ENCODE results near the gene ABHD8.

ABHD8 gene

GRCh38 chr19:17309198-17309964 lies 6.2 kb upstream of the ABHD8 start, which contains the start of gene DDA1:
DDA1 (plus strand) TSS chr19:17309563; CDS start chr19:17309655, 92 bp downstream.
- no peak for TF ChIP-seq CTCF (IDR thresholded peaks at IDR 0.05; ENCODE audit: low read length, missing control alignments)

DNA sequence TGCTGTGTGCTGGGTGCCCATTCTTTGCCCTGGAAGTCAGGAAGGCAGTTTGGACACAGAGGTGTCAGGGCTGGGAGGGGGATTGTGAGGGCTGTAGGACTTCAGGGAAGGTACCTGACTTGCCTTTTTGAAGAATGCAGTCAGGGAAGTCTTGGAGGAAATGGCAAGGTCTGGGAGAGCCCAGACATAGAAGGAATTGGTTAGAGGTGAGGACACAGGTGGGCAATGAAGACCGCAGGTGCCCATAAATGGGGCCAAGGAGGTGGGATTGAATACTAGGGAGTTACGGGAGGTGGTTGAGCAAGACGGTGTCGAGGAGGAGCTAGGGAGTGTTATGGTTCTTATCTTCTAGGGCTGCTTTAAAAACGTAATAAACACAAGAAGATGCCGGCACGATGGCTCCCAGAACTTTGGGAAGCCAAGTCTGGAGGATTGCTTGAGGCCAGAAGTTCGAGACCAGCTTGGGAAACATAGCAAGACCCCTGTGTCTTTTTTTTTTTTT lies 4.7 kb upstream of the ABHD8 start:
- no peak for DNase-seq (ENCODE audit: low read depth)
- no peak for TF ChIP-seq CTCF (IDR thresholded peaks at IDR 0.05; ENCODE audit: low read length, missing control alignments)
- no peak overlapping the region for H3K4me3 ChIP-seq (replicated peaks; ENCODE audit: low read depth, low read length)

More at GRCh38 chr19:17309198-17309964, 6.2 kb upstream of the ABHD8 start, which contains the start of gene DDA1:
- DNase-seq (ENCODE audit: low read depth), result peak; percentile 100
- peak within 1 kb of the TSS; percentile 97 for H3K4me3 ChIP-seq (replicated peaks; ENCODE audit: low read depth, low read length)

- peak overlapping the region; percentile 82 for H3K4me3 ChIP-seq (replicated peaks; ENCODE audit: low read depth, low read length)
- TF ChIP-seq CTCF (IDR thresholded peaks at IDR 0.05; ENCODE audit: low read length, missing control alignments), result no peak
- DNase-seq (ENCODE audit: low read depth), result no peak
Measured at GRCh38 chr19:17306285-17306714, 3.1 kb upstream of the ABHD8 start.

DNA sequence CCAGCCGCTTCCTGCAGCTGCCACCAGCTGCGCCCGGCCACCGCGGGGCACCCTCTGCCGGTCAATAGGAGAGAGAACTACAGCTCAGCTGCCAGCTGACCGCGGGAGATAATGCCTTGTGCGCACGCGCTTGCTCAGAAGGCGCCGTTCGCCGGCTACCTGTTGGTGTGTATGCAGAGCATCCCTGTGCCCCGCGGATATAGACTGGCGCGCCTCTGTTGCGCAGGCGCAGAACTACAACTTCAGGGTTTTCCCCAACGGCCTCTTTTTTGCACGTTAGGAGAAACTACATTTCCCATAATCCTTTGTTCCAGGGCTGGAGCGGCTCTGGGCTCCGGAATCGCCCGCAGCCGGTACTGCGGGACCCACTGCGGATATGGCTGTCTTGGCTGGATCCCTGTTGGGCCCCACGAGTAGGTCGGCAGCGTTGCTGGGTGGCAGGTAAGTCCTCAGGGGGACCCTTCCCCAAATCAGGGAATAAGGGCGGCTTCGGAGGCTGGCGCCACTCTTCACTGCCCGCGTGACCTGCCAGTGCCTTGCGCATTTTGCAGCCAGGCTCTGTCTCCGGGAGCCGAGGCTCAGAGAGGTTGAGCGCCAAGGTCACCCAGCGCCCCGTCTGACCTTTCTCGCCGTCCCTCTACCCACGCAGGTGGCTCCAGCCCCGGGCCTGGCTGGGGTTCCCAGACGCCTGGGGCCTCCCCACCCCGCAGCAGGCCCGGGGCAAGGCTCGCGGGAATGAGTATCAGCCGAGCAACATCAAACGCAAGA lies 2.5 kb upstream of the ABHD8 start, which contains the start of gene MRPL34:
MRPL34 (plus strand) TSS at position 356 of the 768 bp plus-strand sequence; CDS start at position 377, 21 bp downstream.
- DNase-seq (ENCODE audit: low read depth), result peak; percentile 99
- peak within 1 kb of the TSS; percentile 82 for H3K4me3 ChIP-seq (replicated peaks; ENCODE audit: low read depth, low read length)
- TF ChIP-seq CTCF (IDR thresholded peaks at IDR 0.05; ENCODE audit: low read length, missing control alignments), result peak; percentile 69

DNA sequence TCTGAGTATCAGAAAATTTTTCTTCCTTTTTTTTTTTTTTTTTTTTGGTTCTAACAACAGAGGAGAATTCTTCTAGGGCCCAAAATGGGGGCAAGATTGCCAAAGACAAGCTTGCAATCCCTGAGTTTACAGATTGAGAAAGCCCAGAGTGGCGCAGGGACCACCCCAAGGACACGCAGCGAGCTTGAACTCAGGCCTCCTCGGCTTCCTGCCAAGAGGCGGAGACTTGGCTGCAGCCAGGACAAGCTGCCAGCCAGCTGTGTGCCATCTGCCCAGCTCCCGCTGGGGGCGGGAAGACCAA lies 1.9 kb upstream of the ABHD8 start:
- peak overlapping the region; percentile 82 for H3K4me3 ChIP-seq (replicated peaks; ENCODE audit: low read depth, low read length)
- no peak for TF ChIP-seq CTCF (IDR thresholded peaks at IDR 0.05; ENCODE audit: low read length, missing control alignments)
- no peak for DNase-seq (ENCODE audit: low read depth)

GRCh38 chr19:17304386-17305215 lies 1.4 kb upstream of the ABHD8 start:
- no peak overlapping the region for H3K4me3 ChIP-seq (replicated peaks; ENCODE audit: low read depth, low read length)
- DNase-seq (ENCODE audit: low read depth), result no peak
- TF ChIP-seq CTCF (IDR thresholded peaks at IDR 0.05; ENCODE audit: low read length, missing control alignments), result no peak
